Panc1 (cell line): ENCODE data around the gene KBTBD4. TPM values are rescaled to one million over a fixed set of nuclear protein-coding genes. Genes with fewer than 3 reads are reported as not detected.

Experiments used
- ATAC-seq: fragments of 200-7000 bp; cut with Tn5 transposase; 2 replicates; pipeline ENCODE4 v1.9.1; 2020; ENCODE audit warnings: mild to moderate bottlenecking, moderate library complexity
- BruUV-seq: library from RNA; stranded (reverse); fragments of 400-500 nt; replicated peaks from 2 replicates; lab custom pipeline; 2021; lab: Mats Ljungman, UMichigan
- CTCF ChIA-PET: fragments of 300-600 bp; sonication (Branson Sonifier 250); formaldehyde crosslinking; loops from one replicate; lab custom pipeline; 2022; ENCODE audit warnings: antibody characterized with exemption; lab: Charles Lee
- POLR2A ChIA-PET: fragments of 300-600 bp; sonication (Branson Sonifier 250); formaldehyde crosslinking; loops from one replicate; lab custom pipeline; 2022; ENCODE audit warnings: antibody characterized with exemption; lab: Charles Lee
- DNase-seq: peaks from one replicate; pipeline ENCODE4 v3.0.0-alpha.2; 2010; ENCODE audit warnings: low read depth, low spot score
- H3K27ac ChIP-seq: 2 replicates; pipeline ENCODE4 v1.5.1; 2011; ENCODE audit warnings: mild to moderate bottlenecking, low read length, inconsistent platforms
- H3K27me3 ChIP-seq: fragments of 200-500 bp; sonication (Bioruptor generic); 2 replicates; pipeline ENCODE4 v1.6.0; 2014; ENCODE audit warnings: low read length, inconsistent platforms; ENCODE audit not compliant: control insufficient read depth, insufficient read depth
- H3K36me3 ChIP-seq: fragments of 200-500 bp; sonication (Bioruptor generic); 2 replicates; pipeline ENCODE4 v1.5.1; 2014; ENCODE audit warnings: inconsistent platforms, mild to moderate bottlenecking, low read length, moderate library complexity; ENCODE audit not compliant: control insufficient read depth, insufficient read depth
- H3K4me1 ChIP-seq: 2 replicates; pipeline ENCODE4 v1.5.1; 2011; ENCODE audit warnings: inconsistent platforms, mild to moderate bottlenecking, low read length, moderate library complexity; ENCODE audit not compliant: control insufficient read depth, insufficient read depth
- H3K4me3 ChIP-seq, 2 experiments: 2 replicates each; pipeline ENCODE4 v1.5.1; 2011 to 2012; ENCODE audit warnings: low read depth in 2 of 2, low read length in 2 of 2, mild to moderate bottlenecking in 2 of 2, inconsistent platforms in 1 of 2, moderate library complexity in 1 of 2
- H3K9me3 ChIP-seq: fragments of 200-500 bp; sonication (Bioruptor generic); 2 replicates; pipeline ENCODE4 v1.5.1; 2014; ENCODE audit warnings: low read depth, mild to moderate bottlenecking, inconsistent platforms, low read length, moderate library complexity; ENCODE audit not compliant: control insufficient read depth, insufficient read depth
- POLR2AphosphoS5 ChIP-seq: IDR thresholded peaks from 2 replicates; pipeline ENCODE4 v1.6.1; 2012; ENCODE audit warnings: mild to moderate bottlenecking, low read depth, low read length, moderate library complexity
- SIN3A ChIP-seq: IDR thresholded peaks from 2 replicates; pipeline ENCODE4 v1.6.1; 2012; ENCODE audit warnings: low read depth, mild to moderate bottlenecking, low read length, moderate library complexity, borderline replicate concordance; ENCODE audit not compliant: insufficient read depth
- TCF7L2 ChIP-seq: IDR thresholded peaks from 2 replicates; pipeline ENCODE4 v1.6.1; 2011; ENCODE audit warnings: mild to moderate bottlenecking, low read depth, low read length, inconsistent platforms
- in situ Hi-C: cut with HindIII; loops from 2 replicates; pipeline ENCODE4 v1.10.0; 2016; ENCODE audit warnings: low sequenced_read_pairs, low pct_unique_long_range_greater_than_20kb
- intact Hi-C: fragments of 100-400 bp; cut with micrococcal nuclease; formaldehyde crosslinking; loops from one replicate; pipeline ENCODE4 v1.10.0; 2022; ENCODE audit not compliant: unreplicated experiment
- total RNA-seq: library from RNA; stranded (reverse); gene quantifications from one replicate; pipeline ENCODE4 v1.2.1, GENCODE V29; 2021; ENCODE audit not compliant: unreplicated experiment
- TF ChIP-seq, protein P1 (sequence below): fragments of 450-650 bp; IDR thresholded peaks from 2 replicates; pipeline ENCODE4 v1.5.1; 2017; ENCODE audit warnings: mild to moderate bottlenecking
- TF ChIP-seq, protein P2 (sequence below), 2 experiments: IDR thresholded peaks; 2 replicates each; pipeline ENCODE4 v1.6.1; 2011 to 2012; ENCODE audit warnings: low read depth in 2 of 2, control low read depth in 1 of 2, low read length in 1 of 2, mild to moderate bottlenecking in 1 of 2, moderate library complexity in 1 of 2; ENCODE audit not compliant: insufficient read depth in 1 of 2

Gene KBTBD4
- total RNA-seq, 1 experiment from 2014 or later, result 23.2 TPM

DNA sequence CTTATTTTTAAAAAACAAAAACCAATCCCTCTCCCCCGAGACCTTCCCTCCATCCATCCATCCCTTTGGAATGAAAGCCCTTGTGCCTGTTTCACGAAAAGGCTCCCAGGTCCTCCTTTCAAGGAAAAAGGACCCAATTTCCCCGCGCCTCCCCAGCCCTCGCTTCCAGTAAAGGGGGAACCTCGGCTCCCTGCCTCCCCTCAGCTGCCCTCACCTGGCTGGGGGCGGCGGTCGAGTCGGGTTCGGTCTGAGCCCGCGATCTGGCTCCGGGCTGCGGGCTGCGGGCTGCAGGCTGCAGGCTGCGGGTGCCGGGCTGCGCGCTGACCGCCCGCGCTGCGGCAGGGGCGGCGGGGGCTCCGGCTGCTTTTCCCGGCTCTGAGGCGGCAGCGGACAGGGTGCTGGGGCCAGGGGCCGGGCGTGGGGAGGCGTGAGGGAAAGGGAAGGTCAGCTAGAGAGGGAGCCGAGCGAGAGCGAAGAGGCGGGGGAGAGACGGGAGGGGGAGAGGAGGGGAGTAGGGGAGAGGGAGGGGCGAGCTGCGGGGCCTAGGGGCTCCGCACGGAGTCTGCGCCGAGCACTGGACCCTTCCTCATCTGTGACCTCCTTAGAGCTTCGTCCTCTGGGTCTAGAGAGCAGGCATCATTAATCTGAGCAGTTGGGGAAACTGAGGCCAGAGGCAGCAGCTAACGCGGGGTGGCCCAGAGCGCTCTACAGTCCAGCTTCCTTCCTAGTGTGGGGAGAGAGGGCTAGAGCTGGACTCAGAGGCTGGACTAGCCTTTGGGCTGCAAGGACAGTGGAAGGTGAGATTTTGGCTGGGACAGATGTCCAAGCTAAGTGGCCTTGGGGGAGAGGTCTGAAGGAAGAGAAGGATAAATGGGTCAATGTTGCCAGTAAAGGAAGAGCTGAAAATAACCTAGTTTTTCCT lies 15.4 kb upstream of the KBTBD4 start, which contains the start of gene C1QTNF4:
Gene C1QTNF4 (minus strand): TSS at position 478 of the 922 bp plus-strand sequence. CDS start 3,601 bp downstream, outside the sequence.
- in situ Hi-C loops (no loop called here), intact Hi-C loops (no loop called here)
- CTCF ChIA-PET, result no interaction called here
- Histone ChIP-seq H3K4me1 (peaks cover 4% of the 10 kb centered on the region), H3K27ac (no peak within 1 kb of the TSS), H3K9me3 (no peaks in the 10 kb centered on the region), H3K4me3 (peak within 1 kb of the TSS; percentile 35 to 45), H3K36me3 (no peaks in the 10 kb centered on the region), H3K27me3 (peaks cover 6% of the 10 kb centered on the region; the same call in 1 of the 2 replicates)
- ATAC-seq (peak; percentile 22; the same call in 1 of the 2 replicates), DNase-seq (no peak)
- POLR2A ChIA-PET, result no interaction called here
- TF ChIP-seq TCF7L2 (no peak), POLR2AphosphoS5 (no peak), SIN3A (no peak)
- TF ChIP-seq, protein P1, sequence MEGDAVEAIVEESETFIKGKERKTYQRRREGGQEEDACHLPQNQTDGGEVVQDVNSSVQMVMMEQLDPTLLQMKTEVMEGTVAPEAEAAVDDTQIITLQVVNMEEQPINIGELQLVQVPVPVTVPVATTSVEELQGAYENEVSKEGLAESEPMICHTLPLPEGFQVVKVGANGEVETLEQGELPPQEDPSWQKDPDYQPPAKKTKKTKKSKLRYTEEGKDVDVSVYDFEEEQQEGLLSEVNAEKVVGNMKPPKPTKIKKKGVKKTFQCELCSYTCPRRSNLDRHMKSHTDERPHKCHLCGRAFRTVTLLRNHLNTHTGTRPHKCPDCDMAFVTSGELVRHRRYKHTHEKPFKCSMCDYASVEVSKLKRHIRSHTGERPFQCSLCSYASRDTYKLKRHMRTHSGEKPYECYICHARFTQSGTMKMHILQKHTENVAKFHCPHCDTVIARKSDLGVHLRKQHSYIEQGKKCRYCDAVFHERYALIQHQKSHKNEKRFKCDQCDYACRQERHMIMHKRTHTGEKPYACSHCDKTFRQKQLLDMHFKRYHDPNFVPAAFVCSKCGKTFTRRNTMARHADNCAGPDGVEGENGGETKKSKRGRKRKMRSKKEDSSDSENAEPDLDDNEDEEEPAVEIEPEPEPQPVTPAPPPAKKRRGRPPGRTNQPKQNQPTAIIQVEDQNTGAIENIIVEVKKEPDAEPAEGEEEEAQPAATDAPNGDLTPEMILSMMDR, result no peak
- TF ChIP-seq, protein P2, sequence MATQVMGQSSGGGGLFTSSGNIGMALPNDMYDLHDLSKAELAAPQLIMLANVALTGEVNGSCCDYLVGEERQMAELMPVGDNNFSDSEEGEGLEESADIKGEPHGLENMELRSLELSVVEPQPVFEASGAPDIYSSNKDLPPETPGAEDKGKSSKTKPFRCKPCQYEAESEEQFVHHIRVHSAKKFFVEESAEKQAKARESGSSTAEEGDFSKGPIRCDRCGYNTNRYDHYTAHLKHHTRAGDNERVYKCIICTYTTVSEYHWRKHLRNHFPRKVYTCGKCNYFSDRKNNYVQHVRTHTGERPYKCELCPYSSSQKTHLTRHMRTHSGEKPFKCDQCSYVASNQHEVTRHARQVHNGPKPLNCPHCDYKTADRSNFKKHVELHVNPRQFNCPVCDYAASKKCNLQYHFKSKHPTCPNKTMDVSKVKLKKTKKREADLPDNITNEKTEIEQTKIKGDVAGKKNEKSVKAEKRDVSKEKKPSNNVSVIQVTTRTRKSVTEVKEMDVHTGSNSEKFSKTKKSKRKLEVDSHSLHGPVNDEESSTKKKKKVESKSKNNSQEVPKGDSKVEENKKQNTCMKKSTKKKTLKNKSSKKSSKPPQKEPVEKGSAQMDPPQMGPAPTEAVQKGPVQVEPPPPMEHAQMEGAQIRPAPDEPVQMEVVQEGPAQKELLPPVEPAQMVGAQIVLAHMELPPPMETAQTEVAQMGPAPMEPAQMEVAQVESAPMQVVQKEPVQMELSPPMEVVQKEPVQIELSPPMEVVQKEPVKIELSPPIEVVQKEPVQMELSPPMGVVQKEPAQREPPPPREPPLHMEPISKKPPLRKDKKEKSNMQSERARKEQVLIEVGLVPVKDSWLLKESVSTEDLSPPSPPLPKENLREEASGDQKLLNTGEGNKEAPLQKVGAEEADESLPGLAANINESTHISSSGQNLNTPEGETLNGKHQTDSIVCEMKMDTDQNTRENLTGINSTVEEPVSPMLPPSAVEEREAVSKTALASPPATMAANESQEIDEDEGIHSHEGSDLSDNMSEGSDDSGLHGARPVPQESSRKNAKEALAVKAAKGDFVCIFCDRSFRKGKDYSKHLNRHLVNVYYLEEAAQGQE (IDR thresholded peaks at IDR 0.05; ENCODE audit: insufficient read depth in 1 of 2, low read depth in 2 of 2, low read length in 1 of 2), result no peak
- BruUV-seq, result no TSS peak

DNA sequence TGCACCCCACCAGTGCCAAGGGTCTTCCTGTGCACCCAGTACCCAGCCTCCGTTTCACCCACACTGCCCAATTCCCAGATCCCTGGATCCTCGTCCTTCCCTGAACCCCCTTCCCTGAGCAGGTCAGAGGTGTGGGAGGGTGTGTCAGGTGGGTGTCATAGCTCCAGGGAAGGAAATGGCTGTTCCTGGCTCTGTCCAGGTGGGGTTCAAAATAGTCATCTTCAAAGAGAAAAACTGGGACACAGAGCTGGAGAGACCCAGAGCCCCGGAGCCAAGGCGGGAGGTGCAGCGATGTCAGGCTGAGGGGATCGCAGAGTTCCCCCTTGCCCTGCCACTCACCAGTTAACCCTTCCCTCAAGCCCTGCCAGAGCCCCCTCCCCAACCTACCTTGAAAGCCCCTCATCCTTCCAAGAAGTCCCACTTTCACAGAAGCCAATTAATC lies 14.7 kb upstream of the KBTBD4 start:
- Histone ChIP-seq H3K27ac (no peak overlapping the region), H3K27me3 (peaks cover 6% of the 10 kb centered on the region; the same call in 1 of the 2 replicates), H3K36me3 (no peaks in the 10 kb centered on the region), H3K4me3 (peak overlapping the region; percentile 35 to 45), H3K9me3 (no peaks in the 10 kb centered on the region), H3K4me1 (peaks cover 4% of the 10 kb centered on the region)
- no peak for DNase-seq
- in situ Hi-C loops, result no loop called here
- 0 out of 2 replicates have a peak, but pooled peaks have one; percentile 19 for ATAC-seq
- CTCF ChIA-PET, result no interaction called here
- TF ChIP-seq, protein P2 (IDR thresholded peaks at IDR 0.05; ENCODE audit: insufficient read depth in 1 of 2, low read depth in 2 of 2, low read length in 1 of 2), result no peak
- no peak for TF ChIP-seq POLR2AphosphoS5
- TF ChIP-seq, protein P1, result no peak
- TF ChIP-seq SIN3A, result no peak
- TF ChIP-seq TCF7L2, result no peak
- intact Hi-C loops, result no loop called here
- POLR2A ChIA-PET, result no interaction called here
- no TSS peak for BruUV-seq
